ENCODE measurements around the gene SLC22A31.

DNA sequence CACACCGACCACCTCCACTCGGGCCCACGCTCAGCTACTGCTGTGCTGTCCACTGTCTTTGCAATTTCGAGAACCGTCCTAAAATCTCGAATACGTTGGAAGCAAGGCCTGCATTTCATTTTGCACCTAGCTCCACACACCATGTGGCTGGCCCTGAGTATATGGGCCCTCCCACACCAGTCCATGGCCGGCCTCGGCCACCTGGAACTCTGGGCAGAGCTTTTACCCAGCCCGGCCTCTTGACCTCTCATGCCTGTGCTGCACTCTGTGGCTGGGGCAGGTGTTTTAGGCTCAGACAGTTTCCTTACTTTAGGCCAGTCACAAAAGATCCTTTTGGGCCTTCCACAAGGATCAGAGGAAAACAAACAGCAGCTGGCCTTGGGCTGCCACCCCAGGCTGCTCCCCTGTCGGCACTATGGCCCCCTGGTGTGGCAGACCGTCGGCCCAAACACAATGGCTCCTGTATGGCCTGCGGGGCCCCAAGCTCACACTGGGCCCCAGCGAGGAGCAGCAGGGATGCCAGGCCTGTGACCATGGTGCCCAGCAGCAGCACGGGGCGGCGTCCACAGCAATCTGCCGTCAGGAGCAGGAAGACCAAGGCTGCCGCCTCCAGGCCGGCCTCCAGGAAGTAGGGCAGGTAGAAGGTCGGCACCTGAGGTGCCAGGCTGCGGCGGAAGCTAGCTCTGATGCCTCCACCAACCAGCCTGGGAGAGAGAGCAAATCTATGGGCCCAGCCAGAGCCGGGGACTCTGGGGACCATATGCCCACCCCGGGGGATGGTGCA is 2.5 kb downstream of the SLC22A31 start:
- TF ChIP-seq POLR2A (IDR thresholded peaks at IDR 0.05) = no peak
- TF ChIP-seq, protein P1, sequence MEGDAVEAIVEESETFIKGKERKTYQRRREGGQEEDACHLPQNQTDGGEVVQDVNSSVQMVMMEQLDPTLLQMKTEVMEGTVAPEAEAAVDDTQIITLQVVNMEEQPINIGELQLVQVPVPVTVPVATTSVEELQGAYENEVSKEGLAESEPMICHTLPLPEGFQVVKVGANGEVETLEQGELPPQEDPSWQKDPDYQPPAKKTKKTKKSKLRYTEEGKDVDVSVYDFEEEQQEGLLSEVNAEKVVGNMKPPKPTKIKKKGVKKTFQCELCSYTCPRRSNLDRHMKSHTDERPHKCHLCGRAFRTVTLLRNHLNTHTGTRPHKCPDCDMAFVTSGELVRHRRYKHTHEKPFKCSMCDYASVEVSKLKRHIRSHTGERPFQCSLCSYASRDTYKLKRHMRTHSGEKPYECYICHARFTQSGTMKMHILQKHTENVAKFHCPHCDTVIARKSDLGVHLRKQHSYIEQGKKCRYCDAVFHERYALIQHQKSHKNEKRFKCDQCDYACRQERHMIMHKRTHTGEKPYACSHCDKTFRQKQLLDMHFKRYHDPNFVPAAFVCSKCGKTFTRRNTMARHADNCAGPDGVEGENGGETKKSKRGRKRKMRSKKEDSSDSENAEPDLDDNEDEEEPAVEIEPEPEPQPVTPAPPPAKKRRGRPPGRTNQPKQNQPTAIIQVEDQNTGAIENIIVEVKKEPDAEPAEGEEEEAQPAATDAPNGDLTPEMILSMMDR (IDR thresholded peaks at IDR 0.05) = no peak

All from thyroid gland (tissue), 4 donors.